AG09319 (cell line): ENCODE data around the gene PTPRM.
A peak's percentile ranks its signal among the peaks of the same experiment; 100 is the strongest.
"Not testable (repeated sequence)": the region's sequence is repeated elsewhere in the genome, so short reads cannot be mapped to it uniquely, and the experiment has no call there.

Experiments used
- DNase-seq: peaks from one replicate; pipeline ENCODE4 v3.0.0-alpha.2; 2010; ENCODE audit warnings: low read depth; ENCODE audit errors: extremely low read depth
- TF ChIP-seq, protein P1 (sequence below): IDR thresholded peaks from 2 replicates; pipeline ENCODE4 v1.5.1; 2011; ENCODE audit warnings: low read depth, mild to moderate bottlenecking, inconsistent platforms, low read length, moderate library complexity

PTPRM gene

DNA sequence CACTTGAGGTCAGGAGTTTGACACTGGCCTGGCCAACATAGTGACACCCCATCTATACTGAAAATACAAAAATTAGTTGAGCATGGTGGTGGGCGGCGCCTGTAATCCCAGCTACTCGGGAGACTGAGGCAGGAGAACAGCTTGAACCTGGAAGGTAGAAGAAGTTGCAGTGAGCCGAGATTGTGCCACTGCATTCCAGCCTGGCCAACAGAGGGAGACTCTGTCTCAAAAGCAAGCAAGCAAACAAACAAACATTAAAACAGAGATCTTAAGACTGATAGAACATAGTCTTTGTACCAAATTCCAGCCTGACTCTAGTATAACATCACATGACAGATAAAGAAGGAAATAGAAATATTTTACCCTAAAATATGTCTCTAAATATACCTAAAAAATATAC is 168.1 kb downstream of the PTPRM start:
- TF ChIP-seq, protein P1, sequence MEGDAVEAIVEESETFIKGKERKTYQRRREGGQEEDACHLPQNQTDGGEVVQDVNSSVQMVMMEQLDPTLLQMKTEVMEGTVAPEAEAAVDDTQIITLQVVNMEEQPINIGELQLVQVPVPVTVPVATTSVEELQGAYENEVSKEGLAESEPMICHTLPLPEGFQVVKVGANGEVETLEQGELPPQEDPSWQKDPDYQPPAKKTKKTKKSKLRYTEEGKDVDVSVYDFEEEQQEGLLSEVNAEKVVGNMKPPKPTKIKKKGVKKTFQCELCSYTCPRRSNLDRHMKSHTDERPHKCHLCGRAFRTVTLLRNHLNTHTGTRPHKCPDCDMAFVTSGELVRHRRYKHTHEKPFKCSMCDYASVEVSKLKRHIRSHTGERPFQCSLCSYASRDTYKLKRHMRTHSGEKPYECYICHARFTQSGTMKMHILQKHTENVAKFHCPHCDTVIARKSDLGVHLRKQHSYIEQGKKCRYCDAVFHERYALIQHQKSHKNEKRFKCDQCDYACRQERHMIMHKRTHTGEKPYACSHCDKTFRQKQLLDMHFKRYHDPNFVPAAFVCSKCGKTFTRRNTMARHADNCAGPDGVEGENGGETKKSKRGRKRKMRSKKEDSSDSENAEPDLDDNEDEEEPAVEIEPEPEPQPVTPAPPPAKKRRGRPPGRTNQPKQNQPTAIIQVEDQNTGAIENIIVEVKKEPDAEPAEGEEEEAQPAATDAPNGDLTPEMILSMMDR, result peak; percentile 25
- DNase-seq, result no peak

DNA sequence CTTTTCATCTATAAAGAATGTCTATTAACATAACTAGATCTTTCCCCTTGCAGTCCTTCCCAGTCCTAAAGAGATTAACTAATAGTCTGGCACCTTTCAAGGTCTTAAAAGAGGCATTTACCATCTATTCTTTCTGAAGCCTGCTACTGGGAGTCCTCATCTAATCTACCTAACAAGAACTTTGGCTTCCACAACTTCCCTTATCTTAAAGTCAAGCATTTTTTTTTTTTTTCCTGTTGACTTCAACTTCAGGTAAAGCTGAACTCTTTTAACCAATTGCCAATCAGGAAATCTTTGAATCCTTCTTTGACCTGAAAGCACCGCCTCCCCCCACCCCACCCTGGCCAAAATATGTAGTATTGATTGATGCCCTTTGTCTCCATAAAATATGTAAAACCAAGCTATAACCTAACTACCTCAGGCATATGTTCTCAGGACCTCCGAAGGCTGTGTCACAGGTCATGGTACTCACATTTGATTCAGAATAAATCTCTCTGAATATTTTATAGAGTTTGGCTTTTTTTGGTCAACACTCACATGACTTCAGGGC is 168.6 kb downstream of the PTPRM start:
- TF ChIP-seq, protein P1, result no peak
- DNase-seq, result no peak

DNA sequence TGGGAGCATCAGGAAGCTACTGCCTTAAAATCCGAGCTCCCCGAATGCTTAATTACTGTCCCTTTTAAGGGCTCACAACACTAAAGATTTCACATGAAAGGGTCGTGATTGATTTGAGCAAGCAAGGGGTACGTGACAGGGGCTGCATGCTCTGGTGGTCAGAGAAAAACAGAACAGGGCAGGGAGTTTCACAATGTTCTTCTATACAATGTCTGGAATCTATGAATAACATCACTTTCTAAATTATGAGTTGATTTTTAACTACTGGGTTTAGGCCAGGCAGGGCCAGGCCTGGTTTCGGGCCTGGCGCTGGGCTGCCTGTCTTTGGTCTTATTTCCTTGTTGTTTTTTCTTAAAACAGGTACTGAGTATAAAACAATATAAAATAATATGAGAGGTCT is 169.4 kb downstream of the PTPRM start:
- not testable (repeated sequence) for DNase-seq

DNA sequence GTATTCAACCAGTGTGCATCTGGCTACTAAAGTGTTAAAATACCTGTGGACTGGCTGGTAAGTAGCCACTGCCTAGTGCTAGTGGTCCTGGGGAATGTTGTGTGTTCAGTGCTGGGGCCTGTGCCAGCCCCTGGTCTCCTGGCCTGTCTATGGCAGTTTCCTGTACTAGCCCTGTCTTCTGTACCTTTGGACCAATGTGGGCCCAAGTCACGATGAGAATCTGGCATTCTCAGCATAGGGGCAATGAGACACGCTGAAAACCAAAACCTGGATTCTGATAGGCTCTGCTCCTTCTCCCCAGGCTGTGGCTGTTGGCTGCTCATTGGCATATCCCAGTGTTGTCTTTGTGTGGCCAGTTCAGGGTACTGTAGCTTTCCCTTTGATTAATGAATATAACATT is 170.4 kb downstream of the PTPRM start:
- TF ChIP-seq, protein P1, result no peak
- DNase-seq, result no peak

DNA sequence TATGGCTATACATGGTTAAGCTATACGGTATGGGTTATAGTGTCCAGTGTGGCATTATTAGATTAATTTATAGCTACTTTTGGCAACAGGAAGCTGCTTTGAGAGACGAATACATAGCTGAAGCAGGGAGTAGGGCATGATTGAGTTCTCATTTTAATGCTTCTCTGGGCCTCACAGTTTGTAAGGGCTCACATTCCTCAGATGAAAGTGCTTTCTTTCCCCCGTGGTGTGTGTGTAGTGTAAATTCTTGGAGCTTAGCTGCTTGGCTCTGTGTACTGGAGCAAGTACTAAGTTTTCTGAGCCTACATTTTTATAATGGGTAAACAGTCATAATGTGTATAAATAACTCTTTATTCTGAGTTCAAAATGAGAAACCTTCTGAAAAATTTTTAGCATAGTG is 173.7 kb downstream of the PTPRM start:
- no peak for DNase-seq
- TF ChIP-seq, protein P1, result no peak

DNA sequence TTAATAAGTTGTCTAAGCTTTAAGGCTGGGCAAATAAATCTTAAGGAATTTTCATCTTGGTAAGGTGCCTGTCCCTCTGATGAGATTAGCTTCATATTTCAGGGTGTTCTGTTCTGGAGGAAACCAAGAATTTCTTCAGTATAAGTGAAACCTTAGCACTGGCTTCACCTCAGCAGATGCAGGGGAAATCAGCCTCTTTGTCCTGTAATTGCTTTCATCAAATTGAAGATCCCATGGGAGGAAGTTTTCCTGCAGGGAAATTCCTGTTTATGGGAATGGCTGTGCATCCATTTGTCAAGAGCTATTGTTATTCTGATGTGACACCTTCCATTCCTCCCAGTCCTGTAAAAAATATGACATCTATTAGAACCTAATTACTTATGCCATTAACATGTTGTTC is 174.5 kb downstream of the PTPRM start:
- no peak for DNase-seq
- TF ChIP-seq, protein P1, result no peak

- TF ChIP-seq, protein P1, result no peak
- no peak for DNase-seq
Observed at GRCh38 chr18:7742224-7742623, 175.1 kb downstream of the PTPRM start.

- TF ChIP-seq, protein P1, result no peak
- no peak for DNase-seq
Observed at GRCh38 chr18:7743256-7743655, 176.1 kb downstream of the PTPRM start.
